ENCODE measurements around the gene CASZ1. TPM values are rescaled to one million over a fixed set of nuclear protein-coding genes. Genes with fewer than 3 reads are reported as not detected.

CASZ1 gene
- total RNA-seq, 1 donor: 0.09 TPM

- no peak overlapping the region for H3K4me3 ChIP-seq (ENCODE audit: low read depth, low read length)
- no peak for TF ChIP-seq CTCF (IDR thresholded peaks at IDR 0.05; ENCODE audit: insufficient read depth, low read length)
- DNase-seq (ENCODE audit: low read depth): no peak
Observed at GRCh38 chr1:10626791-10627410, 169.5 kb downstream of the CASZ1 start.

GRCh38 chr1:10626131-10626731, 170.2 kb downstream of the CASZ1 start:
- TF ChIP-seq CTCF (IDR thresholded peaks at IDR 0.05; ENCODE audit: insufficient read depth, low read length): no peak
- no peak overlapping the region for H3K4me3 ChIP-seq (ENCODE audit: low read depth, low read length)
- DNase-seq (ENCODE audit: low read depth): no peak

GRCh38 chr1:10625554-10625953, 170.9 kb downstream of the CASZ1 start:
- no peak for TF ChIP-seq CTCF (IDR thresholded peaks at IDR 0.05; ENCODE audit: insufficient read depth, low read length)
- no peak overlapping the region for H3K4me3 ChIP-seq (ENCODE audit: low read depth, low read length)
- no peak for DNase-seq (ENCODE audit: low read depth)

GRCh38 chr1:10625076-10625475, 171.4 kb downstream of the CASZ1 start:
- no peak for DNase-seq (ENCODE audit: low read depth)
- TF ChIP-seq CTCF (IDR thresholded peaks at IDR 0.05; ENCODE audit: insufficient read depth, low read length): no peak
- H3K4me3 ChIP-seq (ENCODE audit: low read depth, low read length): no peak overlapping the region

- no peak for TF ChIP-seq CTCF (IDR thresholded peaks at IDR 0.05; ENCODE audit: insufficient read depth, low read length)
- no peak overlapping the region for H3K4me3 ChIP-seq (ENCODE audit: low read depth, low read length)
- DNase-seq (ENCODE audit: low read depth): no peak
Observed at GRCh38 chr1:10624256-10625050, 172.0 kb downstream of the CASZ1 start.

GRCh38 chr1:10623686-10624145, 172.7 kb downstream of the CASZ1 start:
- H3K4me3 ChIP-seq (ENCODE audit: low read depth, low read length): no peak overlapping the region
- DNase-seq (ENCODE audit: low read depth): no peak
- no peak for TF ChIP-seq CTCF (IDR thresholded peaks at IDR 0.05; ENCODE audit: insufficient read depth, low read length)
